Adrenal gland (tissue), 12 donors: ENCODE measurements around the gene STK25. TPM values are rescaled to one million over a fixed set of nuclear protein-coding genes. Genes with fewer than 3 reads are reported as not detected.

Experiments used
- DNase-seq, 7 donors: peaks; one replicate each; pipeline ENCODE4 v3.0.0-alpha.2; 2019 to 2020
- H3K27ac ChIP-seq, 5 donors: fragments of 200-600 bp; sonication (generic) in 4 of 5; 1 replicate in 3 of 5; 2 replicates in 2 of 5; pipeline versions ENCODE4 v1.5.1 to v1.8.0; 2016 to 2020; ENCODE audit warnings: mild to moderate bottlenecking in 1 of 5
- H3K27me3 ChIP-seq: fragments of 200-600 bp; 2 replicates; pipeline ENCODE4 v1.8.0; 2021
- H3K36me3 ChIP-seq, 2 donors: fragments of 200-600 bp; replicated peaks in 1 of 2; 1 replicate in 1 of 2; 2 replicates in 1 of 2; pipeline versions ENCODE4 v1.5.1 to v1.8.0; 2018 to 2022
- H3K4me1 ChIP-seq, 2 donors: fragments of 200-600 bp; replicated peaks in 1 of 2; 1 replicate in 1 of 2; 2 replicates in 1 of 2; pipeline versions ENCODE4 v1.5.1 to v1.8.0; 2018 to 2021
- H3K4me3 ChIP-seq, 4 donors: fragments of 200-600 bp; sonication (generic) in 3 of 4; one replicate each; pipeline ENCODE4 v1.5.1; 2016 to 2018
- H3K9me3 ChIP-seq, 3 donors: fragments of 200-600 bp; sonication (generic) in 1 of 3; replicated peaks in 1 of 3; 1 replicate in 2 of 3; 2 replicates in 1 of 3; pipeline versions ENCODE4 v1.5.1 to v1.8.0; 2016 to 2021
- CTCF ChIP-seq, 6 experiments: fragments of 450-650 bp in 4 of 6; fragments of 200-600 bp in 2 of 6; sonication (generic) in 1 of 6; IDR thresholded peaks; 1 replicate in 5 of 6; 2 replicates in 1 of 6; pipeline versions ENCODE4 v1.5.1 to v1.8.0; 2016 to 2021; ENCODE audit warnings: antibody characterized with exemption in 6 of 6, mild to moderate bottlenecking in 2 of 6, moderate library complexity in 1 of 6
- POLR2A ChIP-seq, 2 donors: fragments of 450-650 bp; IDR thresholded peaks; one replicate each; pipeline ENCODE4 v1.6.1; 2017; ENCODE audit warnings: antibody characterized with exemption in 2 of 2, mild to moderate bottlenecking in 2 of 2, moderate library complexity in 1 of 2
- WGBS, 4 donors: extraction: QIAGEN DNeasy Blood & Tissue Kit in 2 of 4; methylation state at CpG; one replicate each; pipeline versions ENCODE4 v1.1.5 to v1.1.7; 2013 to 2017; 5-methylcytosine and 5-hydroxymethylcytosine counted together
- intact Hi-C, 2 donors: fragments of 100-400 bp; cut with DNase I; formaldehyde crosslinking; loops; one replicate each; pipeline versions ENCODE4 v1.14.1 to v1.15.0; 2022 to 2023
- polyA plus RNA-seq, 3 donors: library from polyadenylated mRNA; stranded (reverse); fragments of 200-250 nt in 2 of 3; fragments of 350-450 nt in 1 of 3; fragmentation: Illumina TruSeq in 1 of 3; extraction: RNeasy Lipid Tissue Mini Kit (QIAGEN cat#74804) in 1 of 3; gene quantifications; one replicate each; pipeline ENCODE4 v1.2.3, GENCODE V29; 2013 to 2014
- total RNA-seq, 9 donors: library from RNA; depleted of rRNA in 4 of 9; stranded (reverse); fragments of >200 nt in 4 of 9; fragments of 120-200 nt in 1 of 9; fragmentation: NEBNext Ultra II Directional in 1 of 9; extraction: Animal tissue kit (Norgen Biotek cat#: 25700) in 1 of 9; gene quantifications; one replicate each; pipeline versions ENCODE4 v1.1.0 to v1.2.4, GENCODE V29; 2013 to 2023
- donor health status: healthy with polysubstance abuse.
- donor health status: Bipolar disorder and iron deficiency.
- donor health status: DM: yes; HTN: yes; CAD: no.
- donor health status: DM: no; HTN: no; CAD: no.
- donor health status: DM: no; HTN: no; CAD: no.
- donor health status: DM: yes; HTN: yes; CAD: no.

STK25 gene
- total and polyA plus RNA-seq, 12 donors, result 71.4 to 352 (median 167) TPM

GRCh38 chr2:241532733-241533601 is 24.6 kb upstream of the STK25 start:
- Histone ChIP-seq H3K36me3 (no peaks in the 10 kb centered on the region), H3K27ac (no peak overlapping the region), H3K27me3 (no peaks in the 10 kb centered on the region), H3K9me3 (no peaks in the 10 kb centered on the region), H3K4me1 (no peaks in the 10 kb centered on the region), H3K4me3 (no peak overlapping the region)
- TF ChIP-seq CTCF (IDR thresholded peaks at IDR 0.05) (no peak), POLR2A (IDR thresholded peaks at IDR 0.05) (no peak)
- intact Hi-C loops, result no loop called here
- DNase-seq, result no peak
- 82 to 89% (median 88%) methylated on average over 8 to 26 of the region's 26 CpGs for WGBS, 4 donors

DNA sequence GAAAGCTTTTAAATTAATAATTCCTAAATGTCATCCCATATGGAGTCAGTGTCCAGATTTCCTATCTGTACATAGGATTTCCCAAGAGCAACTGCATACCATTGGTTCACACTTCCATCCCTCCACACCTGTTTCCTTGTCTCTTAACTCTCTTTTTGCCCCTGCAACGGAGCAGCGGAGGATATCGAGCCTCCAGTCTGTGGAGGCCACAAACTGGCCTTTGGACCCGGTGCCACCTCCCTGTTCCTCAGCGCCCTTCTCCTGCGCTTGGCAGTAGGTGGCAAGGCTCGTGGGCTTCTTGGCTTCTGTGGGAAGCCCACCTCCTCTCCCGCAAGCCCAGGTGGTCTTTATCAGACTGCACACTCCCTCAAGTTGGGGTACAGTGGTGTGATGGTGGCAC is 23.8 kb upstream of the STK25 start:
- Histone ChIP-seq H3K27ac (no peak overlapping the region), H3K36me3 (no peaks in the 10 kb centered on the region), H3K9me3 (no peaks in the 10 kb centered on the region), H3K4me3 (no peak overlapping the region), H3K27me3 (no peaks in the 10 kb centered on the region), H3K4me1 (no peaks in the 10 kb centered on the region)
- intact Hi-C loops, result no loop called here
- WGBS, 4 donors, result 87 to 94% (median 91%) methylated on average over 7 to 8 of the region's 8 CpGs
- TF ChIP-seq CTCF (IDR thresholded peaks at IDR 0.05) (no peak), POLR2A (IDR thresholded peaks at IDR 0.05) (no peak)
- no peak for DNase-seq

DNA sequence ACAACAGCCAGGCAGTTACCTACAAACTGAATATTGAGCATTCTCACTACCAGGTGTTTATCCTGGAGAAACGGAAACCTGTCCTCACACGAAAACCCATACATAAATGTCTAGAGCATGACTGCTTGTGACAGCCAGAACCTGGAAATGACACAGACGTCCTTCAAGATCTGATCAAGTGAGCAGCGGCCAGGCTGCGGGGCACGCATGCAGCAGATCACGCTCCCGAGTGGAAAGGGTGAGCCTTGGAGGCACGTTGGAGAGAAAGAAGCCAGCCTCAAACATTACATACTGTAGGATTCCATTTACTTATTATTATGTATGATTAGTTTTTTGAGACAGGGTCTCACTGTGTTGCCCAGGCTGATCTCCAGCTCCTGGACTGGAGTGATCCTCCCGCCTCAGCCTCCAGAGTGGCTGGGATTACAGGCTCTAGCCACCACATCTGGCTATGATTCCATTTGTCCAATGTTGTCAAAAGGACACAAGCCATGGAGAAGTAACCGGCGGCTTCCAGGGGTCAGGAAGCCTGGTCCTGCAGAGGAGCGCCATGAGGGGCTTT is 22.9 kb upstream of the STK25 start:
- 68 to 82% (median 74%) methylated on average over 13 of the region's 13 CpGs for WGBS, 4 donors

More for the DNA sequence above, 22.9 kb upstream of the STK25 start:
- H3K27me3 ChIP-seq, result no peaks in the 10 kb centered on the region
- no peaks in the 10 kb centered on the region for H3K9me3 ChIP-seq
- no peak overlapping the region for H3K4me3 ChIP-seq
- intact Hi-C loops, result no loop called here
- no peak overlapping the region for H3K27ac ChIP-seq
- TF ChIP-seq CTCF (IDR thresholded peaks at IDR 0.05), result no peak
- no peak for TF ChIP-seq POLR2A (IDR thresholded peaks at IDR 0.05)
- no peaks in the 10 kb centered on the region for H3K4me1 ChIP-seq
- DNase-seq, result no peak
- no peaks in the 10 kb centered on the region for H3K36me3 ChIP-seq
